Activated CD8-positive, alpha-beta T cell treated with anti-CD3 and anti-CD28 coated beads, Interleukin-2, amount 10 ng/mL, durations not matched to agents 7 days and 5 days (primary cell): ENCODE data around the gene CPT1A. TPM values are rescaled to one million over a fixed set of nuclear protein-coding genes. Genes with fewer than 3 reads are reported as not detected.

Experiments used
- ATAC-seq: fragments of 150-1000 bp; cut with Tn5 transposase; one replicate; pipeline ENCODE4 v1.10.0; 2021; ENCODE audit warnings: moderate library complexity
- CTCF ChIA-PET: fragments of 350-600 bp; sonication (Branson Sonifier 250); formaldehyde crosslinking; loops from one replicate; lab custom pipeline; 2021; ENCODE audit warnings: antibody characterized with exemption; lab: Charles Lee
- POLR2A ChIA-PET: fragments of 350-600 bp; sonication (Branson Sonifier 250); formaldehyde crosslinking; loops from one replicate; lab custom pipeline; 2021; ENCODE audit warnings: antibody characterized with exemption; lab: Charles Lee
- DNase-seq: peaks from one replicate; pipeline ENCODE4 v3.0.0-alpha.2; 2020
- H3K27ac Mint-ChIP-seq: one replicate; pipeline ENCODE4 v1.8.0; 2021; ENCODE audit warnings: mild to moderate bottlenecking, mixed read lengths
- H3K27me3 Mint-ChIP-seq: one replicate; pipeline ENCODE4 v1.8.0; 2021; ENCODE audit warnings: low read depth, mixed read lengths
- H3K36me3 Mint-ChIP-seq: one replicate; pipeline ENCODE4 v1.8.0; 2021; ENCODE audit warnings: low read depth, mixed read lengths
- H3K4me1 Mint-ChIP-seq: one replicate; pipeline ENCODE4 v1.8.0; 2021; ENCODE audit warnings: low read depth, mixed read lengths
- H3K4me3 Mint-ChIP-seq: one replicate; pipeline ENCODE4 v1.8.0; 2021; ENCODE audit warnings: mild to moderate bottlenecking, mixed read lengths
- H3K9me3 Mint-ChIP-seq: one replicate; pipeline ENCODE4 v1.8.0; 2022; ENCODE audit warnings: mixed read lengths; ENCODE audit not compliant: insufficient read depth
- total RNA-seq, 2 experiments: library from RNA; stranded (reverse); gene quantifications; one replicate each; pipeline ENCODE4 v1.2.3, GENCODE V29; 2021

Gene CPT1A
- total RNA-seq, 2 experiments from 2014 or later = 63.2 to 69.1 TPM

GRCh38 chr11:68827733-68828132 lies 14.0 kb downstream of the CPT1A start:
- H3K27ac Mint-ChIP-seq = peak overlapping the region; percentile 82
- CTCF ChIA-PET = interaction anchor here (1.8 kb wide), 1 partner anchor 16 kb away, joined by 4 read pairs; no protein-coding TSS in a partner anchor
- ATAC-seq = no peak

GRCh38 chr11:68826726-68827125 lies 15.0 kb downstream of the CPT1A start:
- no peak overlapping the region for H3K4me3 Mint-ChIP-seq
- peaks cover 22% of the 10 kb centered on the region for H3K36me3 Mint-ChIP-seq
- POLR2A ChIA-PET = no interaction called here
- ATAC-seq = no peak
- H3K27ac Mint-ChIP-seq = peak overlapping the region; percentile 55
- H3K4me1 Mint-ChIP-seq = peaks cover 55% of the 10 kb centered on the region
- no peaks in the 10 kb centered on the region for H3K9me3 Mint-ChIP-seq
- H3K27me3 Mint-ChIP-seq = no peaks in the 10 kb centered on the region
- CTCF ChIA-PET = interaction anchor here (1.8 kb wide), 1 partner anchor 17 kb away, joined by 4 read pairs; no protein-coding TSS in a partner anchor
- DNase-seq = no peak

More at GRCh38 chr11:68827733-68828132, 14.0 kb downstream of the CPT1A start:
- Mint-ChIP-seq H3K4me1 (peaks cover 55% of the 10 kb centered on the region), H3K36me3 (peaks cover 19% of the 10 kb centered on the region), H3K27me3 (no peaks in the 10 kb centered on the region), H3K9me3 (no peaks in the 10 kb centered on the region), H3K4me3 (no peak overlapping the region)
- POLR2A ChIA-PET = interaction anchor here (0.9 to 1.4 kb wide), 2 partner anchors 14 to 16 kb away, joined by 3 to 4 read pairs; partner anchors contain the start of gene CPT1A
- no peak for DNase-seq

GRCh38 chr11:68825571-68825970 lies 16.1 kb downstream of the CPT1A start:
- DNase-seq (peak; percentile 59), ATAC-seq (peak; percentile 82)
- Mint-ChIP-seq H3K27ac (peak overlapping the region; percentile 78), H3K4me3 (no peak overlapping the region), H3K9me3 (no peaks in the 10 kb centered on the region), H3K4me1 (peaks cover 47% of the 10 kb centered on the region), H3K27me3 (no peaks in the 10 kb centered on the region), H3K36me3 (peaks cover 19% of the 10 kb centered on the region)
- ChIA-PET POLR2A (interaction anchor here (1.4 kb wide), 1 partner anchor 17 kb away, joined by 6 read pairs; no protein-coding TSS in a partner anchor), CTCF (interaction anchor here (1.0 to 1.1 kb wide), 2 partner anchors 13 to 18 kb away, joined by 3 to 7 read pairs; no protein-coding TSS in a partner anchor)

- H3K4me3 Mint-ChIP-seq = no peak overlapping the region
- H3K27me3 Mint-ChIP-seq = no peaks in the 10 kb centered on the region
- DNase-seq (no peak), ATAC-seq (no peak)
- H3K36me3 Mint-ChIP-seq = peaks cover 6% of the 10 kb centered on the region
- no peak overlapping the region for H3K27ac Mint-ChIP-seq
- CTCF ChIA-PET = no interaction called here
- no peaks in the 10 kb centered on the region for H3K9me3 Mint-ChIP-seq
- H3K4me1 Mint-ChIP-seq = peaks cover 34% of the 10 kb centered on the region
- POLR2A ChIA-PET = no interaction called here
These were observed 19.2 kb downstream of the CPT1A start for GRCh38 chr11:68822546-68822945.

GRCh38 chr11:68821670-68822069 lies 20.0 kb downstream of the CPT1A start:
- CTCF ChIA-PET = no interaction called here
- POLR2A ChIA-PET = no interaction called here
- Mint-ChIP-seq H3K27me3 (no peaks in the 10 kb centered on the region), H3K9me3 (no peaks in the 10 kb centered on the region), H3K4me1 (peaks cover 35% of the 10 kb centered on the region), H3K36me3 (peaks cover 10% of the 10 kb centered on the region), H3K27ac (no peak overlapping the region), H3K4me3 (no peak overlapping the region)
- ATAC-seq (no peak), DNase-seq (no peak)

- Mint-ChIP-seq H3K9me3 (no peaks in the 10 kb centered on the region), H3K27me3 (no peaks in the 10 kb centered on the region), H3K27ac (no peak overlapping the region), H3K4me3 (no peak overlapping the region), H3K36me3 (peaks cover 19% of the 10 kb centered on the region), H3K4me1 (peaks cover 22% of the 10 kb centered on the region)
- CTCF ChIA-PET = interaction anchor here (2.4 kb wide), 1 partner anchor 24 kb away, joined by 13 read pairs; no protein-coding TSS in a partner anchor
- ATAC-seq (no peak), DNase-seq (no peak)
- POLR2A ChIA-PET = no interaction called here
These were observed 22.4 kb downstream of the CPT1A start for GRCh38 chr11:68819362-68819761.

- Mint-ChIP-seq H3K27ac (no peak overlapping the region), H3K4me1 (peaks cover 22% of the 10 kb centered on the region), H3K36me3 (peaks cover 18% of the 10 kb centered on the region), H3K27me3 (no peaks in the 10 kb centered on the region), H3K4me3 (no peak overlapping the region), H3K9me3 (no peaks in the 10 kb centered on the region)
- ChIA-PET POLR2A (interaction anchor here (1.6 kb wide), 1 partner anchor 20 kb away, joined by 5 read pairs; no protein-coding TSS in a partner anchor), CTCF (interaction anchor here (1.3 to 2.4 kb wide), 2 partner anchors 21 to 26 kb away, joined by 3 to 13 read pairs; no protein-coding TSS in a partner anchor)
- ATAC-seq (no peak), DNase-seq (no peak)
These were observed 23.5 kb downstream of the CPT1A start for GRCh38 chr11:68818181-68818580.

- peaks cover 21% of the 10 kb centered on the region for H3K36me3 Mint-ChIP-seq
- no peak for ATAC-seq
- peaks cover 22% of the 10 kb centered on the region for H3K4me1 Mint-ChIP-seq
- no peaks in the 10 kb centered on the region for H3K9me3 Mint-ChIP-seq
- H3K4me3 Mint-ChIP-seq = no peak overlapping the region
- H3K27me3 Mint-ChIP-seq = no peaks in the 10 kb centered on the region
- no peak for DNase-seq
- peak overlapping the region; percentile 60 for H3K27ac Mint-ChIP-seq
- POLR2A ChIA-PET = interaction anchor here (1.6 kb wide), 1 partner anchor 21 kb away, joined by 5 read pairs; no protein-coding TSS in a partner anchor
- CTCF ChIA-PET = interaction anchor here (1.3 to 2.4 kb wide), 2 partner anchors 21 to 26 kb away, joined by 3 to 13 read pairs; no protein-coding TSS in a partner anchor
These were observed 24.2 kb downstream of the CPT1A start for GRCh38 chr11:68817554-68817953.

- no peaks in the 10 kb centered on the region for H3K27me3 Mint-ChIP-seq
- H3K4me3 Mint-ChIP-seq = no peak overlapping the region
These were observed 24.7 kb downstream of the CPT1A start for GRCh38 chr11:68816917-68817419.

GRCh38 chr11:68816251-68816776 lies 25.4 kb downstream of the CPT1A start:
- POLR2A ChIA-PET = no interaction called here
- no peak overlapping the region for H3K4me3 Mint-ChIP-seq
- H3K27ac Mint-ChIP-seq = peak overlapping the region; percentile 76
- ATAC-seq (no peak), DNase-seq (no peak)
- H3K4me1 Mint-ChIP-seq = peaks cover 22% of the 10 kb centered on the region
- no peaks in the 10 kb centered on the region for H3K27me3 Mint-ChIP-seq
- CTCF ChIA-PET = no interaction called here
- peaks cover 29% of the 10 kb centered on the region for H3K36me3 Mint-ChIP-seq
- H3K9me3 Mint-ChIP-seq = no peaks in the 10 kb centered on the region

More at GRCh38 chr11:68816917-68817419, 24.7 kb downstream of the CPT1A start:
- ATAC-seq = peak; percentile 19
- Mint-ChIP-seq H3K27ac (peak overlapping the region; percentile 76), H3K4me1 (peaks cover 22% of the 10 kb centered on the region), H3K9me3 (no peaks in the 10 kb centered on the region), H3K36me3 (peaks cover 26% of the 10 kb centered on the region)
- CTCF ChIA-PET = interaction anchor here (1.3 kb wide), 1 partner anchor 22 kb away, joined by 3 read pairs; no protein-coding TSS in a partner anchor
- POLR2A ChIA-PET = no interaction called here
- DNase-seq = no peak

- ChIA-PET POLR2A (no interaction called here), CTCF (no interaction called here)
- no peak for ATAC-seq
- peaks cover 19% of the 10 kb centered on the region for H3K4me1 Mint-ChIP-seq
- H3K36me3 Mint-ChIP-seq = peaks cover 28% of the 10 kb centered on the region
- H3K4me3 Mint-ChIP-seq = no peak overlapping the region
- H3K27me3 Mint-ChIP-seq = no peaks in the 10 kb centered on the region
- H3K9me3 Mint-ChIP-seq = no peaks in the 10 kb centered on the region
- H3K27ac Mint-ChIP-seq = no peak overlapping the region
- no peak for DNase-seq
These were observed 27.9 kb downstream of the CPT1A start for GRCh38 chr11:68813773-68814172.

- H3K4me3 Mint-ChIP-seq = no peak overlapping the region
- H3K36me3 Mint-ChIP-seq = peaks cover 33% of the 10 kb centered on the region
- no peak overlapping the region for H3K27ac Mint-ChIP-seq
- POLR2A ChIA-PET = no interaction called here
- H3K4me1 Mint-ChIP-seq = peaks cover 11% of the 10 kb centered on the region
- no peak for ATAC-seq
- no peaks in the 10 kb centered on the region for H3K27me3 Mint-ChIP-seq
- no peaks in the 10 kb centered on the region for H3K9me3 Mint-ChIP-seq
- no peak for DNase-seq
- CTCF ChIA-PET = no interaction called here
These were observed 29.2 kb downstream of the CPT1A start for GRCh38 chr11:68812526-68812925.
